ENCODE results near the gene GPX6.

GPX6 gene

DNA sequence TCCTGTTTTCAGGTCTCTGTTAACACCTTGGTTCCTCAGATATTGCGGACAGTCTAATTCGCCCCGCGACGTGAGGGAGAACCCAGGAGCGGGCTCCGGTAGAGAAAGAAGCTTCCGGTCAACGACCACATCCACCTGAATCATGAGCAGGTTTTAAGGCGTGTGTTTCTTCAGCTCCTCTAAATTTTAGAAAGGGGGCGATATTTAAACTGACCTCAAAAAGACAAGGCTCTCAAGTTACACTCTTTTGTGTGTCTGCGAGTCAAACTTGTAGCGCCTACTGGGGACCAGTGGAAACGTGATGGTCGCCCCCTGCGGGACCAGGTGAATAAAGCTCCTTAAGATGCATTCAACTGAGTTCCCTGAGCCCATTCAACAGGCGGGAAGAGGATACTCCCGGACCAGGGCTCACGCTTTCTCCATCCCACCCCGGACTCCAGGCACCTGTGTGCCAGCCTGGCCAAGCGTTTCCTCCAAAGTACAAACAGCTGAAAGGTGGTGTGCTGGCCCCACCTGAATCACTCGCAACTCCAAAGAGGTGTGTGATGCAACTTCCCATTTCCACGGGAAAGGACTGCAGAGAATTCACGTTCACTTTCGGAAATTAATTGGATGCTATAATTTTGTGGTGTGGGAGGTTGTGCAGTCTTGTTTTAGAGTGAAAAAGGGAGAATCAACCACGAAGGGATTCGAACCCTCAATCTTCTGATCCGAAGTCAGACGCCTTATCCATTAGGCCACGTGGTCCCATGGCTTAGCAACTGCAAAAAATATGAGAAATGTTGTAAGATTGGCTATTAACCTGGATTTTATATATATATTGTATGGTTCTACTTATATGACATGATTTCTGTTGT, 27.1 kb upstream of the GPX6 start (continued):
- TF ChIP-seq, protein P1, sequence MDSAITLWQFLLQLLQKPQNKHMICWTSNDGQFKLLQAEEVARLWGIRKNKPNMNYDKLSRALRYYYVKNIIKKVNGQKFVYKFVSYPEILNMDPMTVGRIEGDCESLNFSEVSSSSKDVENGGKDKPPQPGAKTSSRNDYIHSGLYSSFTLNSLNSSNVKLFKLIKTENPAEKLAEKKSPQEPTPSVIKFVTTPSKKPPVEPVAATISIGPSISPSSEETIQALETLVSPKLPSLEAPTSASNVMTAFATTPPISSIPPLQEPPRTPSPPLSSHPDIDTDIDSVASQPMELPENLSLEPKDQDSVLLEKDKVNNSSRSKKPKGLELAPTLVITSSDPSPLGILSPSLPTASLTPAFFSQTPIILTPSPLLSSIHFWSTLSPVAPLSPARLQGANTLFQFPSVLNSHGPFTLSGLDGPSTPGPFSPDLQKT (IDR thresholded peaks at IDR 0.05; ENCODE audit: borderline replicate concordance, low read depth, low read length), result no peak
- TF ChIP-seq, protein P2, sequence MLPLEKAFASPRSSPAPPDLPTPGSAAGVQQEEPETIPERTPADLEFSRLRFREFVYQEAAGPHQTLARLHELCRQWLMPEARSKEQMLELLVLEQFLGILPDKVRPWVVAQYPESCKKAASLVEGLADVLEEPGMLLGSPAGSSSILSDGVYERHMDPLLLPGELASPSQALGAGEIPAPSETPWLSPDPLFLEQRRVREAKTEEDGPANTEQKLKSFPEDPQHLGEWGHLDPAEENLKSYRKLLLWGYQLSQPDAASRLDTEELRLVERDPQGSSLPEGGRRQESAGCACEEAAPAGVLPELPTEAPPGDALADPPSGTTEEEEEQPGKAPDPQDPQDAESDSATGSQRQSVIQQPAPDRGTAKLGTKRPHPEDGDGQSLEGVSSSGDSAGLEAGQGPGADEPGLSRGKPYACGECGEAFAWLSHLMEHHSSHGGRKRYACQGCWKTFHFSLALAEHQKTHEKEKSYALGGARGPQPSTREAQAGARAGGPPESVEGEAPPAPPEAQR (tag by site-specific recombination; IDR thresholded peaks at IDR 0.05), result 0 out of 2 replicates have a peak, but pooled peaks have one; percentile 60
- TF ChIP-seq GLIS2 (tag by site-specific recombination; IDR thresholded peaks at IDR 0.05) (peak; percentile 90), ZNF501 (tag by site-specific recombination; IDR thresholded peaks at IDR 0.05) (peak; percentile 94), PRDM1 (tag by site-specific recombination; IDR thresholded peaks at IDR 0.05) (peak; percentile 99), ZNF2 (tag by site-specific recombination; IDR thresholded peaks at IDR 0.05) (peak; percentile 98), TRIM28 (IDR thresholded peaks at IDR 0.05; ENCODE audit: borderline replicate concordance, low read length) (peak; percentile 97), ZNF266 (tag by site-specific recombination; IDR thresholded peaks at IDR 0.05; ENCODE audit: low read depth) (no peak), KLF10 (tag by site-specific recombination; IDR thresholded peaks at IDR 0.05) (peak; percentile 73; the same call in 1 of the 2 replicates), ZNF76 (tag by site-specific recombination; IDR thresholded peaks at IDR 0.05; ENCODE audit: borderline replicate concordance, low read depth) (peak; percentile 39; the same call in 1 of the 2 replicates), ZNF654 (tag by site-specific recombination; IDR thresholded peaks at IDR 0.05; ENCODE audit: low read depth) (peak; percentile 23), ZNF600 (tag by site-specific recombination; IDR thresholded peaks at IDR 0.05) (peak; percentile 91), OSR2 (tag by site-specific recombination; IDR thresholded peaks at IDR 0.05) (peak; percentile 43; the same call in 1 of the 2 replicates), BCL11B (tag by site-specific recombination; IDR thresholded peaks at IDR 0.05; ENCODE audit: low read depth) (0 out of 2 replicates have a peak, but pooled peaks have one; percentile 33)
- TF ChIP-seq, protein P3, sequence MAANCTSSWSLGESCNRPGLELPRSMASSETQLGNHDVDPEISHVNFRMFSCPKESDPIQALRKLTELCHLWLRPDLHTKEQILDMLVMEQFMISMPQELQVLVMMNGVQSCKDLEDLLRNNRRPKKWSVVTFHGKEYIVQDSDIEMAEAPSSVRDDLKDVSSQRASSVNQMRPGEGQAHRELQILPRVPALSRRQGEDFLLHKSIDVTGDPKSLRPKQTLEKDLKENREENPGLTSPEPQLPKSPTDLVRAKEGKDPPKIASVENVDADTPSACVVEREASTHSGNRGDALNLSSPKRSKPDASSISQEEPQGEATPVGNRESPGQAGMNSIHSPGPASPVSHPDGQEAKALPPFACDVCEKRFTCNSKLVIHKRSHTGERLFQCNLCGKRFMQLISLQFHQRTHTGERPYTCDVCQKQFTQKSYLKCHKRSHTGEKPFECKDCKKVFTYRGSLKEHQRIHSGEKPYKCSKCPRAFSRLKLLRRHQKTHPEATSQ (tag by site-specific recombination; IDR thresholded peaks at IDR 0.05), result 0 out of 2 replicates have a peak, but pooled peaks have one; percentile 62
- TF ChIP-seq, protein P4, sequence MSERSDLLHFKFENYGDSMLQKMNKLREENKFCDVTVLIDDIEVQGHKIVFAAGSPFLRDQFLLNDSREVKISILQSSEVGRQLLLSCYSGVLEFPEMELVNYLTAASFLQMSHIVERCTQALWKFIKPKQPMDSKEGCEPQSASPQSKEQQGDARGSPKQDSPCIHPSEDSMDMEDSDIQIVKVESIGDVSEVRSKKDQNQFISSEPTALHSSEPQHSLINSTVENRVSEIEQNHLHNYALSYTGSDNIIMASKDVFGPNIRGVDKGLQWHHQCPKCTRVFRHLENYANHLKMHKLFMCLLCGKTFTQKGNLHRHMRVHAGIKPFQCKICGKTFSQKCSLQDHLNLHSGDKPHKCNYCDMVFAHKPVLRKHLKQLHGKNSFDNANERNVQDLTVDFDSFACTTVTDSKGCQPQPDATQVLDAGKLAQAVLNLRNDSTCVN (tag by site-specific recombination; optimal IDR thresholded peaks at IDR 0.05), result peak; percentile 31
- TF ChIP-seq, protein P5, sequence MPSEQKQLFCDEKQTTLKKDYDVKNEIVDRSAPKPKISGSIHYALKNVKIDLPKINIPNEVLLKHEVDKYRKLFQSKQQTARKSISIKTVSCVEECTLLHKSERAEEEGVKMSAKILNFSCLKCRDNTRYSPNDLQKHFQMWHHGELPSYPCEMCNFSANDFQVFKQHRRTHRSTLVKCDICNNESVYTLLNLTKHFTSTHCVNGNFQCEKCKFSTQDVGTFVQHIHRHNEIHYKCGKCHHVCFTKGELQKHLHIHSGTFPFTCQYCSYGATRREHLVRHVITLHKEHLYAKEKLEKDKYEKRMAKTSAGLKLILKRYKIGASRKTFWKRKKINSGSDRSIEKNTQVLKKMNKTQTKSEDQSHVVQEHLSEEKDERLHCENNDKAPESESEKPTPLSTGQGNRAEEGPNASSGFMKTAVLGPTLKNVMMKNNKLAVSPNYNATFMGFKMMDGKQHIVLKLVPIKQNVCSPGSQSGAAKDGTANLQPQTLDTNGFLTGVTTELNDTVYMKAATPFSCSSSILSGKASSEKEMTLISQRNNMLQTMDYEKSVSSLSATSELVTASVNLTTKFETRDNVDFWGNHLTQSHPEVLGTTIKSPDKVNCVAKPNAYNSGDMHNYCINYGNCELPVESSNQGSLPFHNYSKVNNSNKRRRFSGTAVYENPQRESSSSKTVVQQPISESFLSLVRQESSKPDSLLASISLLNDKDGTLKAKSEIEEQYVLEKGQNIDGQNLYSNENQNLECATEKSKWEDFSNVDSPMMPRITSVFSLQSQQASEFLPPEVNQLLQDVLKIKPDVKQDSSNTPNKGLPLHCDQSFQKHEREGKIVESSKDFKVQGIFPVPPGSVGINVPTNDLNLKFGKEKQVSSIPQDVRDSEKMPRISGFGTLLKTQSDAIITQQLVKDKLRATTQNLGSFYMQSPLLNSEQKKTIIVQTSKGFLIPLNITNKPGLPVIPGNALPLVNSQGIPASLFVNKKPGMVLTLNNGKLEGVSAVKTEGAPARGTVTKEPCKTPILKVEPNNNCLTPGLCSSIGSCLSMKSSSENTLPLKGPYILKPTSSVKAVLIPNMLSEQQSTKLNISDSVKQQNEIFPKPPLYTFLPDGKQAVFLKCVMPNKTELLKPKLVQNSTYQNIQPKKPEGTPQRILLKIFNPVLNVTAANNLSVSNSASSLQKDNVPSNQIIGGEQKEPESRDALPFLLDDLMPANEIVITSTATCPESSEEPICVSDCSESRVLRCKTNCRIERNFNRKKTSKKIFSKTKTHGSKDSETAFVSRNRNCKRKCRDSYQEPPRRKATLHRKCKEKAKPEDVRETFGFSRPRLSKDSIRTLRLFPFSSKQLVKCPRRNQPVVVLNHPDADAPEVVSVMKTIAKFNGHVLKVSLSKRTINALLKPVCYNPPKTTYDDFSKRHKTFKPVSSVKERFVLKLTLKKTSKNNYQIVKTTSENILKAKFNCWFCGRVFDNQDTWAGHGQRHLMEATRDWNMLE (tag by site-specific recombination; conservative IDR thresholded peaks at IDR 0.05; ENCODE audit: low read depth), result 0 out of 2 replicates have a peak, but pooled peaks have one; percentile 22
- TF ChIP-seq, protein P6, sequence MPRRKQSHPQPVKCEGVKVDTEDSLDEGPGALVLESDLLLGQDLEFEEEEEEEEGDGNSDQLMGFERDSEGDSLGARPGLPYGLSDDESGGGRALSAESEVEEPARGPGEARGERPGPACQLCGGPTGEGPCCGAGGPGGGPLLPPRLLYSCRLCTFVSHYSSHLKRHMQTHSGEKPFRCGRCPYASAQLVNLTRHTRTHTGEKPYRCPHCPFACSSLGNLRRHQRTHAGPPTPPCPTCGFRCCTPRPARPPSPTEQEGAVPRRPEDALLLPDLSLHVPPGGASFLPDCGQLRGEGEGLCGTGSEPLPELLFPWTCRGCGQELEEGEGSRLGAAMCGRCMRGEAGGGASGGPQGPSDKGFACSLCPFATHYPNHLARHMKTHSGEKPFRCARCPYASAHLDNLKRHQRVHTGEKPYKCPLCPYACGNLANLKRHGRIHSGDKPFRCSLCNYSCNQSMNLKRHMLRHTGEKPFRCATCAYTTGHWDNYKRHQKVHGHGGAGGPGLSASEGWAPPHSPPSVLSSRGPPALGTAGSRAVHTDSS (tag by site-specific recombination; IDR thresholded peaks at IDR 0.05), result no peak
- TF ChIP-seq, protein P7, sequence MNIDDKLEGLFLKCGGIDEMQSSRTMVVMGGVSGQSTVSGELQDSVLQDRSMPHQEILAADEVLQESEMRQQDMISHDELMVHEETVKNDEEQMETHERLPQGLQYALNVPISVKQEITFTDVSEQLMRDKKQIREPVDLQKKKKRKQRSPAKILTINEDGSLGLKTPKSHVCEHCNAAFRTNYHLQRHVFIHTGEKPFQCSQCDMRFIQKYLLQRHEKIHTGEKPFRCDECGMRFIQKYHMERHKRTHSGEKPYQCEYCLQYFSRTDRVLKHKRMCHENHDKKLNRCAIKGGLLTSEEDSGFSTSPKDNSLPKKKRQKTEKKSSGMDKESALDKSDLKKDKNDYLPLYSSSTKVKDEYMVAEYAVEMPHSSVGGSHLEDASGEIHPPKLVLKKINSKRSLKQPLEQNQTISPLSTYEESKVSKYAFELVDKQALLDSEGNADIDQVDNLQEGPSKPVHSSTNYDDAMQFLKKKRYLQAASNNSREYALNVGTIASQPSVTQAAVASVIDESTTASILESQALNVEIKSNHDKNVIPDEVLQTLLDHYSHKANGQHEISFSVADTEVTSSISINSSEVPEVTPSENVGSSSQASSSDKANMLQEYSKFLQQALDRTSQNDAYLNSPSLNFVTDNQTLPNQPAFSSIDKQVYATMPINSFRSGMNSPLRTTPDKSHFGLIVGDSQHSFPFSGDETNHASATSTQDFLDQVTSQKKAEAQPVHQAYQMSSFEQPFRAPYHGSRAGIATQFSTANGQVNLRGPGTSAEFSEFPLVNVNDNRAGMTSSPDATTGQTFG (tag by site-specific recombination; IDR thresholded peaks at IDR 0.05; ENCODE audit: borderline replicate concordance), result 0 out of 2 replicates have a peak, but pooled peaks have one; percentile 59
- TF ChIP-seq, protein P8, sequence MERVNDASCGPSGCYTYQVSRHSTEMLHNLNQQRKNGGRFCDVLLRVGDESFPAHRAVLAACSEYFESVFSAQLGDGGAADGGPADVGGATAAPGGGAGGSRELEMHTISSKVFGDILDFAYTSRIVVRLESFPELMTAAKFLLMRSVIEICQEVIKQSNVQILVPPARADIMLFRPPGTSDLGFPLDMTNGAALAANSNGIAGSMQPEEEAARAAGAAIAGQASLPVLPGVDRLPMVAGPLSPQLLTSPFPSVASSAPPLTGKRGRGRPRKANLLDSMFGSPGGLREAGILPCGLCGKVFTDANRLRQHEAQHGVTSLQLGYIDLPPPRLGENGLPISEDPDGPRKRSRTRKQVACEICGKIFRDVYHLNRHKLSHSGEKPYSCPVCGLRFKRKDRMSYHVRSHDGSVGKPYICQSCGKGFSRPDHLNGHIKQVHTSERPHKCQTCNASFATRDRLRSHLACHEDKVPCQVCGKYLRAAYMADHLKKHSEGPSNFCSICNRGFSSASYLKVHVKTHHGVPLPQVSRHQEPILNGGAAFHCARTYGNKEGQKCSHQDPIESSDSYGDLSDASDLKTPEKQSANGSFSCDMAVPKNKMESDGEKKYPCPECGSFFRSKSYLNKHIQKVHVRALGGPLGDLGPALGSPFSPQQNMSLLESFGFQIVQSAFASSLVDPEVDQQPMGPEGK (tag by site-specific recombination; IDR thresholded peaks at IDR 0.05), result peak; percentile 77
